Measurements from ENCODE around the gene ZSCAN9. TPM values are rescaled to one million over a fixed set of nuclear protein-coding genes. Genes with fewer than 3 reads are reported as not detected.

The ZSCAN9 gene
- total RNA-seq, 1 donor from 2014 or later, result 3.7 TPM

- Histone ChIP-seq H3K4me3 (no peak overlapping the region), H3K27me3 (peaks cover 4% of the 10 kb centered on the region), H3K4me1 (peaks cover 0 to 3% of the 10 kb centered on the region in 2 donors), H3K27ac (no peak overlapping the region), H3K9me3 (no peaks in the 10 kb centered on the region), H3K36me3 (no peaks in the 10 kb centered on the region)
- DNase-seq (ENCODE audit: low spot score in 2 of 2), result no peak
- intact Hi-C loops (cut with DNase I), result loop anchor here (5.0 kb wide), 1 partner anchor 133 kb away; the partner anchor contains the start of gene ZNF165
- TF ChIP-seq, protein P1, sequence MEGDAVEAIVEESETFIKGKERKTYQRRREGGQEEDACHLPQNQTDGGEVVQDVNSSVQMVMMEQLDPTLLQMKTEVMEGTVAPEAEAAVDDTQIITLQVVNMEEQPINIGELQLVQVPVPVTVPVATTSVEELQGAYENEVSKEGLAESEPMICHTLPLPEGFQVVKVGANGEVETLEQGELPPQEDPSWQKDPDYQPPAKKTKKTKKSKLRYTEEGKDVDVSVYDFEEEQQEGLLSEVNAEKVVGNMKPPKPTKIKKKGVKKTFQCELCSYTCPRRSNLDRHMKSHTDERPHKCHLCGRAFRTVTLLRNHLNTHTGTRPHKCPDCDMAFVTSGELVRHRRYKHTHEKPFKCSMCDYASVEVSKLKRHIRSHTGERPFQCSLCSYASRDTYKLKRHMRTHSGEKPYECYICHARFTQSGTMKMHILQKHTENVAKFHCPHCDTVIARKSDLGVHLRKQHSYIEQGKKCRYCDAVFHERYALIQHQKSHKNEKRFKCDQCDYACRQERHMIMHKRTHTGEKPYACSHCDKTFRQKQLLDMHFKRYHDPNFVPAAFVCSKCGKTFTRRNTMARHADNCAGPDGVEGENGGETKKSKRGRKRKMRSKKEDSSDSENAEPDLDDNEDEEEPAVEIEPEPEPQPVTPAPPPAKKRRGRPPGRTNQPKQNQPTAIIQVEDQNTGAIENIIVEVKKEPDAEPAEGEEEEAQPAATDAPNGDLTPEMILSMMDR (IDR thresholded peaks at IDR 0.05), result no peak
These were observed 9.7 kb upstream of the ZSCAN9 start for GRCh38 chr6:28215425-28215824.

DNA sequence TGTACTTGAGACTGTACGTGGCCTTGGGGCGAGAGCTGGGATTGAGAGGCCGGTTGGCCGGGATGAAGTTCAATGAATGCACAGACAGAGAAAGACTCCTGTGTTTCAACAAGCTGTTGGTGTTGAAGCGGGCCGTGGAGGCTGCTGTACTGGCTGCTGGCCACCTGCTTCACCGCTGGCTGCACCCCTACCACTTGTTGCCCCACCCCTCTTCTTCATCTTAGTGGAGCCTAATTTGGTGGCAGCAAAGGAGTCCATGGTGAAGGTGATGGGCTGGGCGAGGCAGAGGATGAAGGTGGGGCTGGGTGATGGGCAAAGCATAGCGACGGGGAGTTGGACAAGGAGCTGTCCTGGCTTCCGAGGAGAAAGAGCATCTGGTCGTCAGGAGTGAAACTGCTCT is 7.2 kb upstream of the ZSCAN9 start:
- peaks cover 0 to 3% of the 10 kb centered on the region in 2 donors for H3K4me1 ChIP-seq
- TF ChIP-seq, protein P1 (IDR thresholded peaks at IDR 0.05), result no peak
- H3K4me3 ChIP-seq, result peak overlapping the region in 1 of 2 donors; percentile 86
- intact Hi-C loops (cut with DNase I), result loop anchor here (5.0 kb wide), 1 partner anchor 136 kb away; the partner anchor contains the start of gene ZNF165
- no peaks in the 10 kb centered on the region for H3K36me3 ChIP-seq
- no peaks in the 10 kb centered on the region for H3K27me3 ChIP-seq
- no peaks in the 10 kb centered on the region for H3K9me3 ChIP-seq
- DNase-seq (ENCODE audit: low spot score in 2 of 2), result no peak
- no peak overlapping the region for H3K27ac ChIP-seq

DNA sequence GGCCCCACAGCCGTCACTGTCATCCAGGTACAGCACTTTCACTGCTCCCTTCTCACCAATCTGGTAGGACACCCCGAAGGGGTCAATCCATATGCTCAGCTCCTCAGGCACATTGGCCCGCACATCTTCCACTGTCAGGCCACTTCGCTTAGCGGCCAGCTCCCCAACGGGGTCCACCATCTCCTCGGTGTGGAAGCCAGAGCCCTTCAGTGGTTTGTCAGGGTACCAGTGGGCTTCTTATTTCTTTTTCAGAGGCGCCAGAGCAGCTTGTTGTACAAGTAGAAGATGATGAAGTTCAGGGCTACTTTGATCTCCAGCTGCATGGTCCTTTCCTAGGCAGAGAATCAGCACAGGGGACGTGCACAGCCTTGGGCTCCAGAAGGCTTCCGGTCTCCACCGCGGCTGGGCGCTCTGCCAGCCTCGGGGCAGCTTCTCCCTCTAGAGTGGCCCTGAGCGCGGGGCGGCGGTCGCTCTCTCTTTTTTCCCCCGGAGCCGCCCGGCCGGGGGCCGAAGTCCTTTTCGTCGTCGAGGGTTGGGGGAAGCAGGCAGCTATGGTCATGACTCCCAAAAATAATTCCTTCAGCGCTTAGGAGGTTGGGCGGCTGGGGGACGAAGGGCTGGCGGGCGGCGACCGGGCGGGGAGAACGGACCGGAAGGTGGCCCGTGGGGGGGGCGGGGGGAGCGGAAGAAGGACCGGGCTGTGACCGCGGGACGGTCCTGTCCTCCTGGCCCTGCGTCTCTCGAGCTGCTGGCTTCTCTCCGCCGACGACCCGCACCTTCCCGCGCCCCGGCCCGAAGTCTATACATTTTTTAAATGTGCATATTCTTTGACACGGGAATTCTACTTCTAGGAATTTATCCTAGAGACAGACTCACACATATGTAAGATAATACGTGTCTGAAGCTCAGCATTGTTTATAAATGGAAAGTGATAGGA is 6.5 kb upstream of the ZSCAN9 start:
- TF ChIP-seq, protein P1 (IDR thresholded peaks at IDR 0.05), result no peak
- DNase-seq (ENCODE audit: low spot score in 2 of 2), result peak in 1 of 2 donors; percentile 78
- intact Hi-C loops (cut with DNase I), result loop anchor here (5.0 kb wide), 1 partner anchor 136 kb away; the partner anchor contains the start of gene ZNF165
- Histone ChIP-seq H3K4me1 (peaks cover 0 to 3% of the 10 kb centered on the region in 2 donors), H3K9me3 (no peaks in the 10 kb centered on the region), H3K4me3 (peak overlapping the region; percentile 59 to 86), H3K27me3 (no peaks in the 10 kb centered on the region), H3K36me3 (no peaks in the 10 kb centered on the region), H3K27ac (peak overlapping the region; percentile 57 to 63)

DNA sequence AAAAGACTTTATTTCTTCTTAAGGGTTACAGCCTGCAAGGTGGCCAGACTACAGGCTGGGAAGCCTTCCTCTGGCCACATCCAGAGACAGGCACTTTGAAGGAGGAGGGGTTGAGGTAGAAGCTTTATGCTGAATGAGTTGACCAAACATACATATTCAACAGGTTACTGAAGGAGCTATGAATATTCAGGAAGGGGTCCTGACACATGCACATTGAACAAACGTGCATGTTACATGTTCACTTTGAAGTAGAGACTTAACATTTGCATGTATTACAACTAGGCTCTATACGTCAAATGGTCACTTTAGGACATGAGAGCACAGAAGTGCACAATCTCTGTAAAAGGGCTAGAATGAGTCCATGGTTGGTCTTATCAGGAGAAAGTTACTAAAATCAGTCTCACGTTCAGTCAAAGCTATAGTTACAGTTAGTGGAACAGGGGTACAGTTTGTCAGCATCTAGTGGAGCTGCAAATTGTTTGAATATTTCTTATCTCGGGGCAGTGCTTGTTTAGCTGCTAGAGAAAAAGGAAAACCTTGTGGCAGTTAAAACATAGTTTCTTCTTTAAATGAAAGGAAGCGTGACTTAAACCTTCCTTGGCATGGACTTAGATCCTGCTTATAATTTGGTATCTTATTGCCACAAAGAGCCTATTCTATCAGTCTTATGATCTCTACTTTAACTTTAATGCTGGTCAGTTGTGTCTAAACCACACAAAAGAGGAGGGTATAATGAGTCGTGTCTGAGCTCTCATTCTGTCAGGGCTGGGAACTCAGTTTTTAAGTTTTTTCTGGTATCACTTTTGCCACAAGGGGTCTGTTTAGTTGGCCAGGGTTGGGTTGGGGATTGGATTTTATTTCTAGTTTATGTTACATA is 4.6 kb upstream of the ZSCAN9 start:
- DNase-seq (ENCODE audit: low spot score in 2 of 2), result no peak
- Histone ChIP-seq H3K4me3 (no peak overlapping the region), H3K4me1 (peaks cover 0 to 7% of the 10 kb centered on the region in 2 donors), H3K27ac (no peak overlapping the region), H3K36me3 (no peaks in the 10 kb centered on the region), H3K27me3 (no peaks in the 10 kb centered on the region), H3K9me3 (no peaks in the 10 kb centered on the region)
- TF ChIP-seq, protein P1 (IDR thresholded peaks at IDR 0.05), result no peak
- intact Hi-C loops (cut with DNase I), result loop anchor here (10.0 kb wide), 1 partner anchor 316 kb away; no protein-coding TSS in a partner anchor
